NCI-H82 (cell line): ENCODE results near the gene IDE.

Experiments used
- DNase-seq: peaks from one replicate; lab custom pipeline; 2025; lab: John Stamatoyannopoulos, UW

The IDE gene

DNA sequence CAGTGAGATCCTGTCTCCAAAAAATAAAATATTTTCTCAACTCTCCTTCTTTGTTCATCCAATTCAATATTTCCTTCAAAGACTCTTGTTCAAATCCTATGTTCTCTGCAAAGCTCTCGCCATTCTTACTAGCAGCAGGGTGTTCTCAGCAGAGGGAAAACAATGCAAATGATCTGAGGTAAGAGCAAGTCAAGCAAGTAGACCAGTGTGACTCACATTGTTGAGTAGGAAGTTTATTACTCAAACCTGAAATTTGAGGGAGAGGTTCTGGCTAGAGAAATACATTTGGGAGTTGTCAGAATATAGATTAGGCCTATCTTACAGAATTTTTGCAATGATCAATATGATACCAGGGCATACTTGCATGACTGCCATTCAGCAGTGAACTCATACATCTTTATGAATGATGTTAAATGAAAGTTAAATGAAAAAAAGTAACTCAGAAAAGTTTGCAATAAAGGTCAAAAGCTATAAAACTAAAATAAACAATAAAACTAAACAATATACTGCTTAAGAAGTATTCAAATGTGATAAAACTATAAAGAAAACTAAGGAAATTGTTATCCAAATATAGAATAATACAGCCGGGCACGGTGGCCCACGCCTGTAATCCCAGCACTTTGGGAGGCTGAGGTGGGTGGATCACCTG is 5.8 kb downstream of the IDE start:
- DNase-seq = no peak

DNA sequence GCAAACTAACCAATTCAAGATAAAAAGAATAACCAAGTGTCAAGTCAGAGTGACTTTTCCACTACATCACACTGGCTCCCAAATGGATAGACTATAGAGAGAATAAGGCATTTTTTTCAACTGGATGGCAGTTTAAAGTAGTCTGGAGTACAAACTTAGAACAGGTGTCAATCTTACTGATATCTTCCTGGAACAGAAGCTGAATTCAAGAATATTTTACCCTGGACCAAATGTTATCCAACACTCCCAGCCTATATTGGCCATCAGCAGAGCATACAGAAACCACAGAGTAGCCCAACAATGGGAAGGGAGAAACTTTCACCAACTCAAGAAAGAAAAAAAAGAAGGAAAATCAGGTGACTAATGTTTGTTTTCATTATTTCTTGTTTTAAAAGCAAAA is 11.5 kb downstream of the IDE start:
- no peak for DNase-seq

DNA sequence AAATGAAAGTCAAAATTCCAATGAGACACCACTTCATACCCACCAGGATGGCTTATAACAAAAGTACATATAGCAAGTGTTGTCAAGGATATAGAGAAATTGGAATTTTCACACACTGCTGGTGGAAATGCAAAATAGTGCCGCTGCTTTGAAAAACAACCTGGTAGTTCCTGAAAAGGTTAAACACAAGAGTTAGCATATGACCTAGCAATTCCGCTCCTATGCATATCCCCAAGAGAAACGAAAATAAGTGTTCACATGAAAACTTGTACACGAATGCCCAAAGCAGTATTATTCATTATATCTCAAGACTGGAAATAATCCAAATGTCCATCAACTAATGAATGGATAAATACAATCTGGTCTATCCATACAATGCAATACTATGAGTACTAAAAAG is 14.8 kb downstream of the IDE start:
- no peak for DNase-seq

DNA sequence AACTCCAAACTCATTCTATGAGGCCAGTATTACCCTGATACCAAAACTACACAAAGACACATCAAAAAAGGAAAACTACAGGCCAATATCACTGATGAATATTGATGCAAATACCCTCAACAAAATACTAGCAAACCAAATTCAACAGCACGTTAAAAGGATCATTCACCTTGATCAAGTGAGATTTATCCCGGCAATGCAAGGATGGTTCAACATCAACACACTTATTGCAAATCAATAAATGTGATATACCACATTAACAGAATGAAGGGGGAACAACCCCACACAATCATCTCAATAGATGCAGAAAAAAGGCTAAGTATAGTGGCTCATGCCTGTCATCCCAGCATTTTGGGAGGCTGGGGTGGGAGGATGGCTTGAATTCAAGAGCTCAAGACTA is 19.9 kb downstream of the IDE start:
- DNase-seq = no peak

DNA sequence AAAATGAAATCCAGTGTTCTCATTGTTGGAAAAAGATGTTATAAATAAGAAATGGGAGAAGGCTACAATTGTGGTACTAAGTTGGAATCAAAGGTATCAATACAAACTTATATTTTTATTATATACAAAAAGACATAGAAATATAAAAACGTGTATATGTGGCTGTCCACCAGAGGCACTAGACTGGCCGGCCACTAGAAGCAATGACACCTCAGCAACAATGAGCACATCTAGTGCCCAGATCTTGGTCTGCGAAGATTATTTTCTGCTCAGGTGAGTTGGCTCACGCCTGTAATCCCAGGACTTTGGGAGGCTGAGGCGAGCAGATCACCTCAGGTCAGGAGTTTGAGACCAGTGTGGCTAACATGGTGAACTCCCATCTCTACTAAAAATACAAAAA is 21.6 kb downstream of the IDE start:
- no peak for DNase-seq

DNA sequence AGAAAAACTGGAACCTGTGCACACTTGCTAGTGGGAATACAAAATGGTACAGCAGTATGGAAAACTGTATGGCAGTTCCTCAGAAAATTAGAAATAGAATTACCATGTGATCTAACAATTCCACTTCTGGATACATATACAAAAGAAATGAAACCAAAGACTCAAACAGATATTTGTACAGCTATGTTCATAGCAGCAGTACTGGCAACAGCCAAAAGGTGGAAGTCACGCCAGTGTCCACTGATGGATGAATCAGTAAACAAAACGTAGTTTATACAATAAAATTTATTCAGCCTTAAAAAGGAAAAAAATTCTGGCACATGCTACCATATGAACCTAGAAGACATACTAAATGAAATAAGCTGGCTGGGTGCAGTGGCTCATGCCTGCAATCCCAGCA is 23.0 kb downstream of the IDE start:
- no peak for DNase-seq

DNA sequence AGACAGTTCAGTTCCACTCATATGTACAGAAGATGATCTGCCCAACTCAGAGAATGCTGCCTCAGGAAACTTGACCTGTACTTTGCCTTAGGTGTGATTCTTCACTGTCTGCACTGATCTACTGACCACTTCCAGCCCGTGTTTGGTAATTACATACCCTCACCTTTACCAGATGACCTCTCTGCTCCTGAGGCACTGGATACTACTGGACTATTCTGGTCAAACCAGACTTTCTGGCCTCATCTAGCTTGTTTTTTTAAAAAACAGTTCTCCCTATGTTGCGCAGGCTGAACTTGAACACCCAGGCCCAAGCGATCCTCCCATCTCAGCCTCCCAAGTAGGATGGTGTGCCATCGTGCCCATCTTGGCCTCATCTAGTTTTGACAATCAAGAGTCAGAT is 26.2 kb downstream of the IDE start:
- no peak for DNase-seq

DNA sequence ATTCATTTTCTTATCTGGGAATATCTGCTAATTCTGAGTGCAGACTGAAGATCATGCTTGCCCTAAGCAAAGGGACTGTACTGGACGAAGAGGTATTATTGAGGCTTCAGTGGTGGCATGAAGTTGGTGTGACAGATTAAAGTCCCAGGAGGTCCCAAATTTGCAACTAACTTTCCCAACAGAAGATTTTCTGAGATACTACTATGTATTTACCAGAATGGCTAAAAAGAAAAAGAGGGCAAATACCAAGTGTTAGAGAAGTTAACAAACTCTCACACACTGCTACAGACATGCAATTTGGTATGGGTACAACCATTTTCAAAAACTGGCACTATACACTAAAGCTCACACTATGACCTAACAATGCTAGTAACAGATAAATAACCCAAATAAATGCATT is 28.3 kb downstream of the IDE start:
- no peak for DNase-seq

DNA sequence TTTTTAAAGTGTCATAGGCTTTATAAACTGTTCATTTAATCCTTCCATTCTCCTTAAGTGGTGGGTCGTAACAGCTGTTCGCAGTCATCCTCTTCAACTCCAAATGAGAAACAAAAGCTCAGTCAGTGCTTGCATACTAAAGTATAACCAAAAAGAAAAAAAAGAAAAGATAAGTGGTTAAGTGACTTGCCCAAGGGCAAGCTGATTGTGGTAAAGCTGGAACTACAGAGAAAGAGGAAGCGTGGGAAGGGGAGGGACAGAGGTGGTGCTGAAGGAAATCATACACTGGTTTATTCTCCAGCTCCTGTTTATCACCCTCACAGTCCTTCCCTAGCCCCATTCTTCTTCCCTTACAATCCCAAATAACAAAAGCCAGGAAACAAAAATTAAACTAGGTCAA is 29.6 kb downstream of the IDE start:
- peak; percentile 45 for DNase-seq

DNA sequence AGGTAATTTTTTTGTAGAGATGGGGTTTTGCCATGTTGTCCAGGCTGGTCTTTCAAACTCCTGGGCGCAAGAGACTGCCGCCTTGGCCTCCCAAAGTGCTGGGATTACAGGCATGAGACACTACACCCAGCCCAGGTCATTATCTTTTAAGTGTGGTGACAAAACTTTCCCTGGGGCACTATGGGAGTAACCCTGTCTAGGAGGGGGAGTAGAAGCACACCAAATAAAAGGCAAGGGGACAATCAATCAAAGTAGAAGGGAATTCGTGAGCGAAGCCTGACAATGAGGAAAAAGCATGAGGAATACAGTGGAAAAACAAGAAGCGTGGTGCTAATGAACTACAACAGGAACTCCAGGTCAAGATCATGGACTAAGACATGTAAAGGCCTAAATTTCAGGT is 31.4 kb downstream of the IDE start:
- DNase-seq = no peak

DNA sequence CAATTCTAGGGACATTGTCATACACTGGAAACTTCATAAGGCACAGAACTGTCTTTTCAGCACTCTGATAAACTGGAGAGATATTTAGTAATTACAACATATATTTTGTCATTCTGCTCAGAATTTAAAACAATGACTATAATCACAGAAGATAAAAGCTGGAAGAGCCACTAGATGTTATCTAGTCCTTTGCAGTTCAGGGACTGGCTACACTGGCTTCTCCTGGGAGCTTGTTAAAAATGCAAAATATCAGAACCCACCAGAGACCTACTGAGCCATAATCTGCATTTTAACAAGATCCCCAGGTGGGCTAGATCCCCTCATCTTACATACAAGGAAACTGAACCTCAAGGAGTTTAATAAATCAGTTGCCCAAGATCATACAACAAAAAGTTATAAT is 32.3 kb downstream of the IDE start:
- DNase-seq = no peak

DNA sequence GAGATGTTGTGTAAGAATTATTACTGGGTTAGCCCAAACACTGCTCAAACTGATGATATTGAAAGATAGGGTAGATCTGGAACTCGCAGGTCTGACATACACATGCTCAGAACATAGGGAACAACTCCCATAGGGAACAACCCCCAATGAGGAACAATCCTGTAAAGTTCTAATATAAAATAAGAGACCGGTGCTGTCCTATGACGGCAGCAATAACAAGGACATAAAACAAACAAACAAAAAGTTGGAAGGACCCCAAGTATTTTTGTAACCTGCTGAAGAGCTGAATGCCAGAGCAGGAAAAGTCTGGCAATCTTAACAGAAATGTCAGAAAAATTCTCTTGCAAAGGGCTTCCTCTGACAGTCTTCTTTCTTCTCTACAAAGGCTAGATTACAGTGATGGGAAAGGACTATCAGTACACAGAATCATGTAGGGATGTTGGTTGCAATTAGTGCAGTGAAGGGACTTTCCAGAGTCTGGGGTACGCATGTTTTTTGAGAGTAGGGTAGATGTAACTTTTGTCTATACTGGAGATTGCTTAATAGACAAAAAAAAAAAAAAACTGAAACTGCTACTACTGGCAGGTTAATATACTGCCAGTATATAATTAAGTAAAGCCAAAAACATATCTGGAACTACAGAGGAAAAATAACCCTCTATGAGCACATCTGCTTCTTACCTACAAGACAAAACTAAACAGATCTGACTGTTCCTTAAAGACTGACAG is 35.5 kb downstream of the IDE start:
- no peak for DNase-seq

DNA sequence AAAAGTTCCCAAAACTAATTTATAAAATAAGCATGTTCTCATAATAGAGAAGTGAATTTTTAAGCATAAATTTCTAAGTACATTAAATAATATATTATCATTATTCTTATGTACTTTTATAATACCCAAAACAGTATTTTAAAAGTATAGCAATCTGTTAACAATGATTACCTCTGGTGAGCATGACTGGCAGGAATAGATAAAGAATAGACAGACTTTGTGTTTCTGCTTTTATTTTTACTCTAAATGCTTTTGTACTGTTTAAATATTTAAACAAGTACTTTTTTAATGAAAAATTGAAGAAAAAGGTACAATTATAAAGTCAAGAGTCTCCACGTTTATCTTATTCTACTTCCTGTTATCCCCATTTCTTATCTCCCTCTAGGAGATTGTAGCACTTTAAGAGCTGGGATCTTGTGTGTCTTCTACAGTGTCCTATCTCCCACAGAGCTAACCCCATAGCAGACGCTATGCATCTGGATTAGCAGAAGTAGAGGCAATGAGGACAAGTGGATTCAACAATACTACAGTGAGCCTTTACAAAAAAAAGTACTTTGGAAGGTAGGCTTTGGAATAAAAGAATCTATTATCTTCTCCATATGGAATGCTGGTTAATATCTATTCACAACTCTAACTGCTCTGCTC is 42.9 kb downstream of the IDE start:
- DNase-seq = no peak

DNA sequence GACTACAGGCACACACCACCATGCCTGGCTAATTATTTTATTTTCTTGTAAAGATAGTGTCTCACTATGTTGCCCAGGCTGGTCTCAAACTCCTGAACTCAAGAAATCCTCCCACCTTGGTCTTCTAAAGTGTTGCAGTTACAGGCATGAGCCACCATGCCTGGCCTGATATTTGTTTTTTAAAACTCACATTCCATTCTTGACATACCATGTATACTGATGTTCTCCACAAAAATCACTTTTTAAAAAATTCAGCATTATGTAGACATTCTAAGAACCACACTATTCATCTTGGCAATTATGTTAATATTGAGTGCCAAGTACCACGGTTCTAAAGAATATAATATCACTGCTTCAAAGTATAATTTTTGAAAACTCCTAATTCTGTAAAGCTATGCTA is 43.5 kb downstream of the IDE start:
- no peak for DNase-seq

DNA sequence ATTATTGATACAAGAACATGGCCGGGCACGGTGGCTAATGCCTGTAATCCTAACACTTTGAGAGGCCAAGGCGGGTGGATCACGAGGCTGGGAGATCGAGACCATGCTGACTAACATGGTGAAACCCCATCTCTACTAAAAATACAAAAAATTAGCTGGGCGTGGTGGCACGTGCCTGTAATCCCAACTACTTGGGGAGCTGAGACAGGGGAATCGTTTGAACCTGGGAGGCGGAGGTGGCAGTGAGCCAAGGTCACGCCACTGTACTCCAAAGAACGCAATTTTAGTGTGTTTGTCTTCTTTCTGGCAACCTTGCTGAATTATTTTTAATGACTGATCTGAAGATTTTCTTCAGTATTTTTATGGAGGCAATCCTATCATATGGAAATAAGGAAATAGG is 46.2 kb downstream of the IDE start:
- no peak for DNase-seq

DNA sequence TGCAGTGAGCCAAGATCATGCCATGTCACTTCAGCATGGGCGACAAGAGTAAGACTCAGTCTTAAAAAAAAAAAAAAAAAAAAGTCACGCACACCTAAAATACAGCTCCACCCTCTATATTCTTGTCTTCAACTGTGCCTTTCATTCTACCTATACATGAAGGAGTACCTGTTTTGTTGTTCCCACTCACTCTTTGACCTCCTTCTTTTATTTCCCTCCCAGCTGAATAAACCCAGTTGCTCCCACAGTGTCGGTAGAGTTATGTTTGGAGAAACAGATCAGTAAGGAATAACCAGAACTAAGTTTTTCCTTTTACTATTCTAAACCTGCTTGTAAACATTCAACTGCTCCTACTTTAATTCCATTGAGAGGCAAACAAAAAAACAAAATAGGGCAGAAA is 50.3 kb downstream of the IDE start:
- DNase-seq = no peak

DNA sequence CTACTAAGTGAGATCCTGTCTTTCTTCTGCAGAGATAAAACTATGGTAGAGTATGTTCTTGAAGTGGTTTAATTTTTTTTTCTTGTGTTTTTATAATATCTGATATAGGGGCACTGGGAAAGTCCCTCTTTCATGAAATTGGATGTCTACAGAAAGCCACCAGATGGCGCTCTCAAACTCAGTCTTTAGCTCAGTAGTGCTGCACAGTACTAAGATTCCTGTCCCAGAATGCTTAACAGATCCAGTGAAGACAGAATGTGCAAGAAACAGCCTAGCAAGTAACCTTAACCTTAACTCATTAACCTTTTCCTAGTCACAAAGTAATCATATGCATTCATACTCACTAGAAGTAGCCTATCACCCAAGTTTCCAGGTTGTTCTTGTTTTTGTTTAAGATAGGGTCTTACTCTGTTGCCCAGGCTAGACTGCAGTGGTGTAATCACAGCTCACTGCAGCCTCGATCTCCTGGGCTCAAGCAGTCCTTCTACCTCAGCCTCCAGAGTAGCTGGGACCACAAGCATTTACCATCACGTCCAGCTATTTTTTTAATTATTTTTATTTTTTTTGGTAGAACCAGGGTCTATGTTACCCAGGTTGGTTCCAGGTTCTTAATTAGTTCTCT is 56.7 kb downstream of the IDE start:
- peak; percentile 85 for DNase-seq

DNA sequence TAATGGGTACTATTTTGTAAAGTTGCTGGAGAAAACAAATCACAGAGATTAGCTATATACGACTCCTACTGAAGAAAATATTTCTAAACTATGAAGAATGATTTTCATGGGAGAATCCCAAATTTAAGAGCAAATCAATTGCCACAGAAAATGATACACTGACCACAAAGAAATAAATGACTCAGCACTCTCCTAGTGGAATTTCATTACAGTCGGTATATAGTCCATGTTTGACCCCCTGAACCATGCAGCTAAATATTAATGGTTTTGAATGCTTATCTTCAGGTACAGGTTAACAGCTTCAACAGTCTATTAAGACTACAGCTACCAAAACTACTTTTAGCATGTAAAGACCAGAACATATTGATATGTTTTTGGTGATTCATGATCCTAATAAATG is 65.0 kb downstream of the IDE start:
- DNase-seq = no peak

DNA sequence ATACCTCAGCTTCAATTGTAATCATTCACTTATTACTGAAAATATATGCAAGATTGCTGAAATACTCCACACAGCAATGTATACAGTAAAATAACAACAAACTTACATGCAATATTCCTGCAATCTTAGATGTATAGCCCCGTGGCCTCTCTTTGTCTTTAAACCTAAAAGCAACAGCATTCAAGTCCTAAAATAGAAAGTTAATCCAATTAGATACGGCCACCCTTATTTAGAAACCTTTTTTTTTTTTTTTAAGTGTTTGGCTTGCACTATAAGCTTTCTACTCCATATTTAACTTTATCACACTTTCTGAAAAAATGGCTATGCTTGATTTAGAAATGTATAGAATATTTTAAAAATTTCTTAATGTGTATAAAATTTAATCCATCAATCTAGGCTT is 67.6 kb downstream of the IDE start:
- peak; percentile 45 for DNase-seq

DNA sequence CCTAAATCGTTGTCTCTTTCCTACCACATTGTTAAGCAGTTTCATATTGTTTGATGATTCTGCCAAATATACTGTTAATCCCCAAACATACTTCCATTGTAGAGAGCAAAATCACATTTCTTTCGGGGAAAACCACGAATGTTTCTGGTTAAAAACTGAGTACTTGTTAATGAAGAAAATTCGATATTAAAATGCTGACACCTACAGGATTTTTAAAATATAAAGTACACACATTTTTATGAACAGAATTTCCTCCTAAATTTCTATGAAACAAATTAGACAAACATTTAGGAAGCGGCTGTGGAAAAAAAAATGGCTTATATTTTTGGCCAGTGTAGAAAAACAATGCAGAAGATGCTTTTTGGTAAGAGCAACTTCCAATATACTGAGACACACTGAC is 68.8 kb downstream of the IDE start:
- no peak for DNase-seq

DNA sequence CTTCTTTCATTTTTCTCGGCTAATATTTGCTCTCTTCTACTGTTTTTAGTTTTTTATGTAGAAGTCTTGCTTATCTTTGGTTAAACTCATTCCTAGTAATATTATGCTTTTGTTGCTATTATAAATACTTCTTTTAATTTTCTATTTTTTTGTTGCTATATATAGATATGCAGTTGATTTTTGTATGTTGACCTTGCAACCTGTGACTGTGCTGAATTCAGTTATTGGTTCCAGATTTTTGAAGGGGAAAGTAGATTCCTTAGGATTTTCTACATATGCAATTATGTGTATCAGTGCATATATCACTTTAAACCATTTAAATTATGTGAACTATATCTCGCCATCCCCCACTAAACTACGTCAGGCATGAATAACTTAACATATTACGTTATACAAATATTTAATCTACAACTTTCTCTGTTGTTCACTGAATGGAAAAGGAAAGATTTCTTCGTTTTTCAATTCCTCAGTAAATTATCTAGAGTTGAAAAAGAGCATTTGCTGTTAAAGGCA is 71.5 kb downstream of the IDE start:
- no peak for DNase-seq

DNA sequence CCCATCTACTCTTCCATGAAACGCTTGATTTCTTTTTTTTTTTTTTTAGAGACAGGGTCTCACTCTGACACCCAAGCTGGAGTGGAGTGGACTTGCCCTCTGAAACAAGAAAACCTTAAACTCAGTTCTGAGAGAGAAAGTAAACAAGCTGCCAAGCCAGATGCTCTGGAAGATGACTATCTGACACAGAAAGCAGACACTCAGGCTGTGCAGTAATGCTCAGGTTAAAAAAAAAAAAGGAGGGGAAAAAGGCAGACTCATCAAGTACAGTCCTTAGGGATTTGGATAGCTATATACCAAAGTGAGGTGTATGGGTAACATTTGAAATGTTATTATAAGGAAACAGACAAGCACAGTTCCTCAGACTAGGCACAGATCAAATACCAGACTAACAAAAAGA is 80.5 kb downstream of the IDE start:
- no peak for DNase-seq

DNA sequence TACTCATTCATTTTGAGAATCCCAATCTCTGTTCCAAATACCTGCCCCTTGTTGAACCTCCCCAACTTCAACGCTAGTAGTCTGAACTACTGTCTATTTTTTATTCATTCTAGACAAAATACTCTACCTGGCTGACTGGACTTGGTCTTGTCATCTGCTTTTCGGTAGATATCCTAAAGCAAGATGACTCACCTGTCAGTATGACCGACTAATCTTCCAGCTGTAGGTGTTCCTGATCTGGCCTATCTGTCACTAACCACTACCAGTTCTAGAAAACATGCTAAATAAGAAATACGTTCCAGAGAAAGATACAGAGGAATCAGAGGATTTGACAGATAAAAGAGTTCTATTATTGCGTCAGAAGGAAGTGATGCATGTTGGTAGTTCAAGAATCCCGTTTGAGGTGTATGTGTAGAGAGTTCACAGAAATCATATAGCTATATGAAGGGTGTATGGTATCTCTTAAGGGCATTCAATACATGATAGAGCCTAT is 81.1 kb downstream of the IDE start:
- no peak for DNase-seq
